GM13976 (cell line): ENCODE measurements around the gene POLA1.

Experiments
- DNase-seq: peaks from one replicate; pipeline ENCODE4 v3.0.0; 2012; ENCODE audit warnings: low spot score
- in situ Hi-C: fragments of 300-500 bp; cut with MboI; formaldehyde crosslinking; loops from one replicate; pipeline ENCODE4 v1.12.0; 2022; ENCODE audit warnings: low sequenced_read_pairs, mixed read lengths, inconsistent platforms; ENCODE audit not compliant: unreplicated experiment
- TF ChIP-seq, protein P1 (sequence below): IDR thresholded peaks from 2 replicates; pipeline ENCODE4 v1.5.1; 2012; ENCODE audit warnings: borderline replicate concordance, mild to moderate bottlenecking; ENCODE audit not compliant: insufficient read depth; ENCODE audit errors: extremely low read depth, missing control alignments, control extremely low read depth

POLA1 gene

DNA sequence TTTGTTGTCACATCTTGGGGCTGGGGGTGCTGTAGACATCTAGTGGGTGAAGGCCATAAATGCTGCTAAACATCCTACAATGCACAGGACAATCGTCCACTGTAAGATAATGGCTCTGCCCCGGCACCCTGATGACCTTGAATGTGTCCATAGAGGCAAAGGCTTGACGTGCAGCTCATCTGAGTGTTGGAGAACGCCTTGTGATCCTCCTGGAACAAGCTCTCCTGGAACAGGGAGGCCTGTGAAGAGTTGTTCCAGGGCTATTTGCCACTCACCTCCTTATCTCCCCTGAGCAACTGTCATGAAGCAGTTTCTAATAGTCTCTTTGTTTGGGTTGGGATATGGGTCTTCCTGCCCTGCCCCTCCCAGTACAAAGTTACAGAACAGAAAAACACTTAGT is 31.4 kb upstream of the POLA1 start:
- DNase-seq = no peak
- TF ChIP-seq, protein P1, sequence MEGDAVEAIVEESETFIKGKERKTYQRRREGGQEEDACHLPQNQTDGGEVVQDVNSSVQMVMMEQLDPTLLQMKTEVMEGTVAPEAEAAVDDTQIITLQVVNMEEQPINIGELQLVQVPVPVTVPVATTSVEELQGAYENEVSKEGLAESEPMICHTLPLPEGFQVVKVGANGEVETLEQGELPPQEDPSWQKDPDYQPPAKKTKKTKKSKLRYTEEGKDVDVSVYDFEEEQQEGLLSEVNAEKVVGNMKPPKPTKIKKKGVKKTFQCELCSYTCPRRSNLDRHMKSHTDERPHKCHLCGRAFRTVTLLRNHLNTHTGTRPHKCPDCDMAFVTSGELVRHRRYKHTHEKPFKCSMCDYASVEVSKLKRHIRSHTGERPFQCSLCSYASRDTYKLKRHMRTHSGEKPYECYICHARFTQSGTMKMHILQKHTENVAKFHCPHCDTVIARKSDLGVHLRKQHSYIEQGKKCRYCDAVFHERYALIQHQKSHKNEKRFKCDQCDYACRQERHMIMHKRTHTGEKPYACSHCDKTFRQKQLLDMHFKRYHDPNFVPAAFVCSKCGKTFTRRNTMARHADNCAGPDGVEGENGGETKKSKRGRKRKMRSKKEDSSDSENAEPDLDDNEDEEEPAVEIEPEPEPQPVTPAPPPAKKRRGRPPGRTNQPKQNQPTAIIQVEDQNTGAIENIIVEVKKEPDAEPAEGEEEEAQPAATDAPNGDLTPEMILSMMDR = no peak
- in situ Hi-C loops = no loop called here

DNA sequence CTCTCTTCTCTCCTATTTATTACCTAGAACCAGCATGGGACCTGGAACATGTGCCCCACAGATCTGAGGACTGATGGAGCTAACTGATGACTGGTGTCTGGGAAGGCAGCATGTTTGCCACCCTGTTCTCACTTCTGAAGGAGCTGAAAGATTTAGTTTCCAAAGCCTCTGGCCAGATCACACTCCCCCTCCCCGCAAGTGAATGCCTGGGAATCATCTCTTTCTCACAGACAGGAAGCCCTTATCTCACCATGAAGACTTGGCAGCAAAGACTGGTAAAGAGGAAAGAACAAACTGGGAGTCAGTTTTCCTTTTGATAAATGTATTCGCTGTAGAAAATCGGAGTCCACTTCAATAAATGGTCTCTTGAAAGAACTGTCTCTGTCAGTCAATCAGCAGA is 25.6 kb upstream of the POLA1 start:
- no peak for DNase-seq
- in situ Hi-C loops = no loop called here
- TF ChIP-seq, protein P1 = no peak

DNA sequence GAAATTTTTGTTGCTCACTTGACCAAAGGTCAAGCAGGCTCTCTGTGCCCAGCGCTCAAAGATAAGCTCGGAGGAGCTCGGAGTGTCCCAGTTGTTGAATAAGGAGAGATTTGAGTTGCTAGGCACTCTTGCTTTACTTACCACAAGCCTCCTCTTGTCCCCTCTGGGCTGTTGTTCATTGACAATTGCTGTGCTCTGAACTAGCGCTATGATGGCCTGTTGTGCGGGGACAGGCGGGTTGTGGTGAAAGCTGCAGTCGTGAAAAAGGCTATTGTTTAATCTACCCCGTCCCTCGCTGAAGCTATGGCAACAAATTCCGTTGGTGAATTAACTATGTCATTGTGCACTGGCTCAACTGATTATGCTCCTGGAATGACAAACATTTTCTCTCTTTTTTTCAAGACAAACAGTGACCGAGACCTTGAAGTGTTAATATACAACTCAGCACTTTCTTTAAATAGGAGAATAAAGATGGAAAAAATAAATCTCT is 21.0 kb upstream of the POLA1 start:
- DNase-seq = no peak
- TF ChIP-seq, protein P1 = no peak
- in situ Hi-C loops = no loop called here

DNA sequence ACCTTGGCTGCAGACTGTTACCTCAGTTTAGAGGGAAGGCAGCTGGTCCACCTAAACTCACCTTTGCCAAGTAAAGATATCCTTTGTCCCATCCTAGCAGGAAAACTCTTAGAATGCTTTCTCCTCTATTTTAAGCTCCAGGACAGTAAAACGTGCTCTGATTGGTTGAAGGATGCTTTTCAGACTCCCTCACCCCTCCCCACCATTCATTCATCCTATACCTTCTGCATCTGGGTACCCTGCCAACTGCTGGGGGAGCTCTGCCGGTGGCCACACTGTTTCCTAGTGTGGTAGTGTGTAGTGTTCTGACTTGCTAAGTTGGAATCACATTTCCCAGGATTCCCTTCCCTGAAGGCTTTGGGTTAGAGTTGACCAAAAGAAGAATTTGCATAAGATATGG is 20.3 kb upstream of the POLA1 start:
- in situ Hi-C loops = no loop called here
- TF ChIP-seq, protein P1 = no peak
- no peak for DNase-seq

DNA sequence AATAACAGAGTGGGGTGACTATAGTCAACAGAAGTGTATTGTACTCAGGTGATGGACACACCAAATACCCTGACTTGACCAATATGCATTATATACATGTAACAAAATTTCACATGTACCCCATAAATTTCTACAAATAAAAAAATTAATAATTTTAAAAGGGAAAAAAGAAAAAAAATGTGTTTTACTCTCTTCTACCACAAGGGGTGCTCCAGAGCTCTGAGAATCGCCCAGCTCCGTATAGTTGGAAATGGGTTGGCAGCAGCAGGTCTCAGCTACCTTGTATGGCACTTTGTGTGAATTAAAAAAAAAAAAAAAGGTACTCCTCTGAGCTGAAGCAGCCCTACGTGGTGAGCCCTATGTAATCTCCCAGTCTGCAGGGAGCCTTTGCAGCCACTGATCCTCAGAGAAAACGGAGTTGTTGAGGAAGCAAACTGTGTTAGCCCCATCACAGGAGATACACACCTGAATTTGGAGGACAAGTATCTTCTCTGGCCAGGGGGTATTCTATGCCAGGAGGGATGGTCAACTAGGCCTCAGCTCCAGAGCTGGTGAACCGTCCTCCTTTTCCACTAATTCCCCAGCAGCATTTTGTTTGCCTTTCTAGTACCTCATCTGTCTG is 17.2 kb upstream of the POLA1 start:
- peak; percentile 28 for DNase-seq
- TF ChIP-seq, protein P1 = no peak
- in situ Hi-C loops = no loop called here

DNA sequence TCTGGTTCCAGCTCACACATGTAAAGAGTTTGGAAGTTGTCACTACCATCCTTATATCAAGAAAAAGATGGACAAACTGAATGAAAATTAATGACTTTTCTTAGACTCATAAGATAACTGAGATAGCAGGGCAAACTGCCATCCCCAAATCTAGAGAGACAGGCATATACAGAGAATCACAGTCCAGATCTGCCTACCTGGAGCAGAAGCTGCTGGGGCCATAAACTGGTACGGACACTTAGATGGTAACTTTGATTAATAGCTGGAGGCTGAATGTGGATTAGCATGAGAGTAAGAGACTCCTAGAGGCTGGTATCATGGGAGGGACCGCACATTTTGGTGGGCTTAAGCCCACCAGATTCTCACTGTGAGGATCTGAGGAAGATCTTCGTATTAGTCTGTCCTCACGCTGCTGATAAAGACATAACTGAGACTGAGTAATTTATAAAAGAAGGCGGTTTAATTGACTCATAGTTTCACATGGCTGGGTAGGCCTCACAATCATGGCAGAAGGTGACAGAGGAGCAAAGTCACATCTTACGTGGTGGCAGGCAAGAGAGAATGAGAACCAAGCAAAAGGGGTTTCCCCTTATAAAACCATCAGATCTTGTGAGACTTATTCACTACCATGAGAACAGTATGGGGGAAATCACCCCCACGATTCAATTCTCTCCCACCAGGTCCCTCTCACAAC is 10.8 kb upstream of the POLA1 start:
- TF ChIP-seq, protein P1 = no peak
- in situ Hi-C loops = no loop called here
- no peak for DNase-seq
